Neural progenitor cell (in vitro differentiated cells): ENCODE results near the gene TMEM87A. TPM values are rescaled to one million over a fixed set of nuclear protein-coding genes. Genes with fewer than 3 reads are reported as not detected.

ENCODE experiments used
- DNase-seq: peaks from one replicate; pipeline ENCODE4 v3.0.0-alpha.2; 2016; ENCODE audit warnings: low spot score
- H2AFZ ChIP-seq: fragments of 200-600 bp; sonication (generic); replicated peaks from 2 replicates; pipeline ENCODE4 v1.6.1; 2016; ENCODE audit warnings: antibody characterized with exemption
- H3F3A ChIP-seq: fragments of 200-600 bp; sonication (generic); 2 replicates; pipeline ENCODE4 v1.6.1; 2016; ENCODE audit warnings: antibody characterized with exemption, low read depth
- H3K27ac ChIP-seq: fragments of 200-600 bp; sonication (generic); 2 replicates; pipeline ENCODE4 v1.5.1; 2016; ENCODE audit warnings: mild to moderate bottlenecking
- H3K27me3 ChIP-seq: fragments of 200-600 bp; sonication (generic); 2 replicates; pipeline ENCODE4 v1.6.1; 2016; ENCODE audit warnings: mild to moderate bottlenecking, moderate library complexity
- H3K36me3 ChIP-seq: fragments of 200-600 bp; sonication (generic); 2 replicates; pipeline ENCODE4 v1.5.1; 2016
- H3K4me1 ChIP-seq: fragments of 200-600 bp; sonication (generic); 2 replicates; pipeline ENCODE4 v1.6.1; 2016; ENCODE audit warnings: mixed run types
- H3K4me2 ChIP-seq: fragments of 200-600 bp; sonication (generic); 2 replicates; pipeline ENCODE4 v1.6.1; 2016
- H3K4me3 ChIP-seq: fragments of 200-600 bp; sonication (generic); 2 replicates; pipeline ENCODE4 v1.5.1; 2016
- H3K79me2 ChIP-seq: fragments of 200-600 bp; sonication (generic); 2 replicates; pipeline ENCODE4 v1.6.1; 2016; ENCODE audit warnings: low read depth
- H3K9ac ChIP-seq: fragments of 200-600 bp; sonication (generic); 2 replicates; pipeline ENCODE4 v1.6.1; 2016
- H3K9me3 ChIP-seq: fragments of 200-600 bp; sonication (generic); 2 replicates; pipeline ENCODE4 v1.5.1; 2016; ENCODE audit warnings: low read depth
- H4K20me1 ChIP-seq: fragments of 200-600 bp; sonication (generic); 2 replicates; pipeline ENCODE4 v1.6.1; 2016; ENCODE audit warnings: low read depth
- H3K27ac Mint-ChIP-seq: 3 replicates; pipeline ENCODE4 v1.8.0; 2021; ENCODE audit warnings: mixed read lengths
- H3K27me3 Mint-ChIP-seq: 2 replicates; pipeline ENCODE4 v1.8.0; 2022; ENCODE audit warnings: low read depth, mild to moderate bottlenecking, inconsistent platforms, moderate library complexity, mixed read lengths; ENCODE audit not compliant: insufficient read depth
- H3K36me3 Mint-ChIP-seq: 3 replicates; pipeline ENCODE4 v1.8.0; 2021; ENCODE audit warnings: mixed read lengths
- H3K4me1 Mint-ChIP-seq: 3 replicates; pipeline ENCODE4 v1.8.0; 2021; ENCODE audit warnings: mixed read lengths
- H3K4me3 Mint-ChIP-seq: 3 replicates; pipeline ENCODE4 v1.8.0; 2021; ENCODE audit warnings: mild to moderate bottlenecking, moderate library complexity, mixed read lengths
- H3K9me3 Mint-ChIP-seq: 3 replicates; pipeline ENCODE4 v1.8.0; 2020; ENCODE audit warnings: mixed read lengths
- CTCF ChIP-seq: fragments of 200-600 bp; sonication (generic); IDR thresholded peaks from 2 replicates; pipeline ENCODE4 v1.5.1; 2017; ENCODE audit warnings: antibody characterized with exemption, mild to moderate bottlenecking
- EZH2 ChIP-seq: fragments of 200-600 bp; sonication (generic); IDR thresholded peaks from 2 replicates; pipeline ENCODE4 v1.6.1; 2017; ENCODE audit warnings: antibody characterized with exemption, mild to moderate bottlenecking, moderate library complexity
- EZH2phosphoT487 ChIP-seq: fragments of 200-600 bp; sonication (generic); IDR thresholded peaks from 2 replicates; pipeline ENCODE4 v1.6.1; 2017; ENCODE audit warnings: antibody characterized with exemption
- total RNA-seq: library from RNA; depleted of rRNA; stranded (reverse); fragments of >200 nt; gene quantifications from 2 replicates; pipeline ENCODE4 v1.2.3, GENCODE V29; 2015; ENCODE audit warnings: low replicate concordance

Gene TMEM87A
- total RNA-seq, 1 donor from 2014 or later = 47.0 TPM

- Histone ChIP-seq H3K4me1 (no peaks in the 10 kb centered on the region), H3K27me3 (no peaks in the 10 kb centered on the region), H3K4me3 (no peak overlapping the region), H3F3A (no peaks in the 10 kb centered on the region), H3K27ac (no peak overlapping the region), H3K36me3 (no peaks in the 10 kb centered on the region), H3K4me2 (no peak overlapping the region), H2AFZ (no peak overlapping the region), H4K20me1 (no peaks in the 10 kb centered on the region), H3K9ac (no peak overlapping the region), H3K79me2 (no peaks in the 10 kb centered on the region), H3K9me3 (no peaks in the 10 kb centered on the region)
- Mint-ChIP-seq H3K9me3 (no peaks in the 10 kb centered on the region), H3K4me1 (no peaks in the 10 kb centered on the region), H3K36me3 (no peaks in the 10 kb centered on the region), H3K27me3 (no peaks in the 10 kb centered on the region), H3K4me3 (no peak overlapping the region), H3K27ac (no peak overlapping the region)
- no peak for DNase-seq
- TF ChIP-seq CTCF (no peak), EZH2 (no peak), EZH2phosphoT487 (no peak)
Observed at GRCh38 chr15:42289166-42289565, 15.9 kb upstream of the TMEM87A start.

- no peaks in the 10 kb centered on the region for H3K36me3 ChIP-seq
- H3K4me3 ChIP-seq = no peak overlapping the region
- H3K79me2 ChIP-seq = no peaks in the 10 kb centered on the region
- no peak overlapping the region for H3K27ac Mint-ChIP-seq
- H3K27me3 Mint-ChIP-seq = no peaks in the 10 kb centered on the region
- no peak for DNase-seq
- no peak overlapping the region for H3K27ac ChIP-seq
- H3K9me3 ChIP-seq = no peaks in the 10 kb centered on the region
- no peak overlapping the region for H3K9ac ChIP-seq
- TF ChIP-seq CTCF (no peak), EZH2phosphoT487 (no peak), EZH2 (no peak)
- no peaks in the 10 kb centered on the region for H4K20me1 ChIP-seq
- H3K4me2 ChIP-seq = no peak overlapping the region
- H3K4me3 Mint-ChIP-seq = no peak overlapping the region
- H3K36me3 Mint-ChIP-seq = peaks cover 4% of the 10 kb centered on the region
- H3K4me1 ChIP-seq = no peaks in the 10 kb centered on the region
- no peaks in the 10 kb centered on the region for H3K4me1 Mint-ChIP-seq
- H2AFZ ChIP-seq = no peak overlapping the region
- H3K27me3 ChIP-seq = no peaks in the 10 kb centered on the region
- no peaks in the 10 kb centered on the region for H3K9me3 Mint-ChIP-seq
- H3F3A ChIP-seq = no peaks in the 10 kb centered on the region
Observed at GRCh38 chr15:42287931-42288330, 14.7 kb upstream of the TMEM87A start.

- TF ChIP-seq EZH2 = no peak
- TF ChIP-seq CTCF = no peak
- TF ChIP-seq EZH2phosphoT487 = no peak
- Mint-ChIP-seq H3K27ac (no peak overlapping the region), H3K4me3 (no peak overlapping the region), H3K27me3 (no peaks in the 10 kb centered on the region), H3K36me3 (peaks cover 4% of the 10 kb centered on the region), H3K4me1 (no peaks in the 10 kb centered on the region), H3K9me3 (no peaks in the 10 kb centered on the region)
- Histone ChIP-seq H3K79me2 (no peaks in the 10 kb centered on the region), H3K9ac (no peak overlapping the region), H2AFZ (no peak overlapping the region), H3F3A (no peaks in the 10 kb centered on the region), H3K36me3 (no peaks in the 10 kb centered on the region), H3K9me3 (no peaks in the 10 kb centered on the region), H3K27me3 (no peaks in the 10 kb centered on the region), H3K4me3 (no peak overlapping the region), H3K27ac (no peak overlapping the region), H3K4me2 (no peak overlapping the region), H4K20me1 (no peaks in the 10 kb centered on the region), H3K4me1 (no peaks in the 10 kb centered on the region)
- DNase-seq = no peak
Observed at GRCh38 chr15:42286445-42287029, 13.3 kb upstream of the TMEM87A start.
